C4-2B (cell line): ENCODE results near the gene RPIA.
"Not testable (repeated sequence)": the region's sequence is repeated elsewhere in the genome, so short reads cannot be mapped to it uniquely, and the experiment has no call there.

Experiments
- H3K27ac ChIP-seq: fragments of 450-650 bp; 2 replicates; pipeline ENCODE4 v1.5.1; 2017
- ZFX ChIP-seq: fragments of 450-650 bp; IDR thresholded peaks from 2 replicates; pipeline ENCODE4 v1.6.1; 2017
- TF ChIP-seq, protein P1 (sequence below): fragments of 450-650 bp; conservative IDR thresholded peaks from 2 replicates; pipeline ENCODE4 v1.5.1; 2017; ENCODE audit warnings: mild to moderate bottlenecking

Gene RPIA

DNA sequence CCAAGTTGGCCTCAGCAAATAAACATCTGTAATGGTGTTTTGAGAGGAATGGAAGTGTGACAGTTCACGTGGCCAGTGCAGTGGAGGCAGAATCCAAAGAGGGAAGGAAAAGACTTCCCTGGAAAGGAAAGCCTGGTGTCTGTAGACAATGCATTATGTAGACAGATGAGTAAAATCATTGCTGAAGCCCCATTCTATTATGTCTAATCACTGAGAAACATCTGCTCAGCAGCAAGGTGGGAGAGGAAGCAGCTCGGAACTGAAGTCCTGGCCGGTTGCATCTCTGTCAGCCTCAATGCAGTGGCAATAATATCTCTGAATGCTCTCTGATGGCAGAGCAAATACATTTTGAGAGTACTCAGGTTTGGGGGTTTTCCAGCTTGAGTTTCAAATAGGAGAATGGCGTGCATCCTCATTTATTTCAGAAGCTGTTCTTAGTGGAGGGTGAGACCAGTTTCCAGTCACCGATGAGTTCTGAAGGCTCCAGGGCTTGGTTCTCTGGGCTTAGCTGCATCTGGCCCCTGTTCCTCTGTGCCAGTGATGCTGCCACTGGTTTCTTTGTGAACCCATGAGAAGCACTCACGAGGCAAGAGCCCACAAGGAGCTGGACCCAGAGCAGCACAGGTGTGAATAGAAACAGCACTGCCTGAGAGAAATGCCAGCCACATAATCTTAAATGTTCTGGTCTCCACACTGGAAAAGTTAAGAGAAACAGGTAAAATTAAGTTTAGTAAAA, 63.3 kb downstream of the RPIA start:
- no peak overlapping the region for H3K27ac ChIP-seq
- TF ChIP-seq, protein P1, sequence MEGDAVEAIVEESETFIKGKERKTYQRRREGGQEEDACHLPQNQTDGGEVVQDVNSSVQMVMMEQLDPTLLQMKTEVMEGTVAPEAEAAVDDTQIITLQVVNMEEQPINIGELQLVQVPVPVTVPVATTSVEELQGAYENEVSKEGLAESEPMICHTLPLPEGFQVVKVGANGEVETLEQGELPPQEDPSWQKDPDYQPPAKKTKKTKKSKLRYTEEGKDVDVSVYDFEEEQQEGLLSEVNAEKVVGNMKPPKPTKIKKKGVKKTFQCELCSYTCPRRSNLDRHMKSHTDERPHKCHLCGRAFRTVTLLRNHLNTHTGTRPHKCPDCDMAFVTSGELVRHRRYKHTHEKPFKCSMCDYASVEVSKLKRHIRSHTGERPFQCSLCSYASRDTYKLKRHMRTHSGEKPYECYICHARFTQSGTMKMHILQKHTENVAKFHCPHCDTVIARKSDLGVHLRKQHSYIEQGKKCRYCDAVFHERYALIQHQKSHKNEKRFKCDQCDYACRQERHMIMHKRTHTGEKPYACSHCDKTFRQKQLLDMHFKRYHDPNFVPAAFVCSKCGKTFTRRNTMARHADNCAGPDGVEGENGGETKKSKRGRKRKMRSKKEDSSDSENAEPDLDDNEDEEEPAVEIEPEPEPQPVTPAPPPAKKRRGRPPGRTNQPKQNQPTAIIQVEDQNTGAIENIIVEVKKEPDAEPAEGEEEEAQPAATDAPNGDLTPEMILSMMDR: no peak
- no peak for TF ChIP-seq ZFX

- no peak overlapping the region for H3K27ac ChIP-seq
- TF ChIP-seq ZFX: no peak
- TF ChIP-seq, protein P1: no peak
These were observed 64.4 kb downstream of the RPIA start for GRCh38 chr2:88755836-88756235.

DNA sequence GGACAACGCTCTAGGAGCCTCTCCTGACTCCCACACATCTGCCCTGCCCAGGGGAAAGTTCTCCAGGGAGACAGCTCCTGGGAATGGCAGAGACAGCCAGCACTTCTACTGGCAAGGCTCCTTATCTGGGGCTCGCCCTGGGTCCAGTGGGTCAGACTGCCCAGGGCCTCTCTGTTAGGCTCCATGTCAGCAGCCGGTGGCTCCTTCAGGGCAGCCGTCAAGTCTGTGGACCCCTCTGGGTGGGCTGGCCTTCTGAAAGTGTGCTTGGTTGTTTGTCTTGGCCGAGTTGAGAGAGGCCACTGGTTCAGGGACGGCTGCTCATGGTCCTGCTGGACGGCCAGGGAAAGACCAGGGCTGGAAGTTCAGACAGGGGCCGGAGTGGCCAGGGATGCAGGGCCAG, 65.6 kb downstream of the RPIA start:
- TF ChIP-seq, protein P1: no peak
- TF ChIP-seq ZFX: no peak
- no peak overlapping the region for H3K27ac ChIP-seq

DNA sequence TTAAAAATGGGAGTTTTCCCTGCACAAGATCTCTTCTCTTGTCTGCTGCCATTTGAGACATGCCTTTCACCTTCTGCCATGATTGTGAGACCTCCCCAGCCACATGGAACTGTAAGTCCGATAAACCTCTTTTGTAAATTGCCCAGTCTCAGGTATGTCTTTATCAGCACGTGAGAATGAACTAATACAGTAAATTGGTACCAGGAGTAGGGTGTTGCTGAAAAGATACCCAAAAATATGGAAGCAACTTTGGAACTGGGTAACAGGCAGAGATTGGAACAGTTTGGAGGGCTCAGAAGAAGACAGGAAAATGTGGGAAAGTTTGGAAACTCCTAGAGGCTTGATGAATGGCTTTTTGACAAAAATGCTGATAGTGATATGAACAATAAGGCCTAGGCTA, 67.2 kb downstream of the RPIA start:
- H3K27ac ChIP-seq: not testable (repeated sequence)

DNA sequence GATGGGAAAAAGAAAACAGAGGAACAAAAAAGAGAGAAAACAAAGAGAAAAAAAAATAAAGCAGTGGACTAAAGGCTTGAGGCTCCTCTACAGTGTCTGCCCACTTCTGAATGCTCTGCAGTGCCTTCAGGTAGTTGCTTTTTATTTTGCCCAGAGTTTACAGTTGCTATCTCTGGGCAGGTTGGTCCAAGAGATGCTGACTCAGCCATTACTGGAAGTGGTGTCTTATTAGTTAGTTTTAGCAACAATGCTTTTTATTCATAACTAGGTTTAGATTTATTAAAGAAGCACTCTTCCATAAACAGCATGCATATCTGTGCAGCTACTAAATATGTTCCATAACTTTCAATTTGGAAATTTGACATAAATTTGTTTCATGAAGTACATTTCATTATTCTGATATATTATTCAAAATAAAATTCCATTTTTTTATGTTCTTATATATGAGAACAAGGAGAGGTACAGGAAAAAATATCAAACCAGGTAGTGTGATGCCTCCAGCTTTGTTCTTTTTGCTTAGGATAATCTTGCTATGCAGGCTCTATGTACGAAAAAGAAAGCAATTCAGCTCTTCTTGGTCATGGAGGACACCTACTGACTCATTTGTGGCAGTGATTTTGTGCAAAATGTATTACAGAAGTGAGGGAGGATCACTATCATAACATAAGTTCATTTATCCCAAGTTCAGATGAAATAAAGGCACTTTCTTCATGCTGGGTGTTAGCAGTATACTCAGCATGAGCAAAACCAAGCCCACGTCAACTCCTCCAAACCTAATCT, 69.5 kb downstream of the RPIA start:
- no peak for TF ChIP-seq ZFX
- TF ChIP-seq, protein P1: no peak

DNA sequence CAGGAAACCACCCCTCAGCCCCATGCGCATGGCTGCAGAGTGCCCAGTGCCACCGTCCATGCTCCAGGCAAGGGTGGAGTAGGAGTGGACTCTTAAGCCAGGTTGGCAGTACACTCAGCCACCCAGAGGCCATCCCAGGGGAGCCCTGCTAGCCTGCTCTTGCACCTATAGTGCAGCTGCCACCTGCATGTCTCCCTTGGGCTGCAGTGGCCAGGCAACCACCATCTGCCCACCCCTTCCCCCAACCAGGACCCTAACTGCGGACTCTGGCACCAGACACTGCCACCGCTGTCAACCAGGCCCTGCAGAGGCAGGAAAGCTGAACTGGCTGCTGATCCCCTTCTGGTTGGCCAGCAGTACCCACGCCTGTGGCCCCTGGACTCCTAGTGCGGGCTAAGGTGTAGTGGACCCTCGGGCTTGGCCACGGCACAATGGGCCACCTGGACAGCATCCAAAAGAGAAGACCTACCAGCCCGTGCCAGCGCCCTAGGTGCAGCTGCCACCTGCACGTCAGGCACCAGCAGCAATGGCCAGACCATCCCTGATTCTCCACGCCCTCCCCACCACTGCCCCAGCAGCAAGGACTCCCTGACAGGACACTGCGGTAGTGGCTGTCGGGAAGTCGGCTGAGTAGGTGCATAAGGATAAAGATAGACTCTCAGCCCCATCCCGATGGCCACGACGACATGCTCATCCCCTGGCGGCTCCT, 72.8 kb downstream of the RPIA start:
- TF ChIP-seq, protein P1: no peak
- no peak for TF ChIP-seq ZFX
- H3K27ac ChIP-seq: no peak overlapping the region

More for the DNA sequence above, 69.5 kb downstream of the RPIA start:
- no peak overlapping the region for H3K27ac ChIP-seq

DNA sequence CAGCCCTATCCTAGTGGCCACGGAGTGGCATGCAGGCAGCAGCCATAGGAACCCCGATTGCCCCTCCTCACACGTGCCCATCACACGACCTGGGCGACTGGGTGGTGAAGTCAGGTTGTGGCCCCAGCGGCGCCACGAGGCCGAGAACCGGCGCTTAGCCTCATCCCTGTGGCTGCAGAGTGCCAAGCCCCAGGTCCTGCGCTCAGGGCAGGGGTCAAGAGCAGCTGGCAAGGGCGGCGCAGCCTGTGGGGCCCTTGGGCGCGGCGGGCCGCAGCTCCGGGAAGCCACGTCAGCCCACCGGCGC, 73.3 kb downstream of the RPIA start:
- H3K27ac ChIP-seq: no peak overlapping the region
- no peak for TF ChIP-seq ZFX
- TF ChIP-seq, protein P1: no peak
